GM23338 (cell line): ENCODE data around the gene FXYD2.

ENCODE experiments used
- CREB1 ChIP-seq: fragments of 250-450 bp; sonication (Bioruptor Pico); IDR thresholded peaks from 2 replicates; pipeline ENCODE4 v1.5.0; 2020; ENCODE audit warnings: low read depth, mild to moderate bottlenecking, moderate library complexity
- EZH2 ChIP-seq: fragments of 200-600 bp; sonication (generic); IDR thresholded peaks from one replicate; pipeline ENCODE4 v1.8.0; 2017; ENCODE audit warnings: antibody characterized with exemption, mild to moderate bottlenecking, low read depth; ENCODE audit not compliant: unreplicated experiment
- EZH2phosphoT487 ChIP-seq: fragments of 200-600 bp; sonication (generic); IDR thresholded peaks from one replicate; pipeline ENCODE4 v1.8.1; 2018; ENCODE audit warnings: antibody characterized with exemption; ENCODE audit not compliant: unreplicated experiment
- JUNB ChIP-seq: IDR thresholded peaks from one replicate; pipeline ENCODE4 v1.6.1; 2016; ENCODE audit warnings: antibody characterized with exemption; ENCODE audit not compliant: unreplicated experiment
- POLR2AphosphoS5 ChIP-seq: IDR thresholded peaks from 2 replicates; pipeline ENCODE4 v1.6.1; 2016; ENCODE audit warnings: antibody characterized with exemption, low read depth
- STAT1 ChIP-seq: IDR thresholded peaks from one replicate; pipeline ENCODE4 v1.6.1; 2016; ENCODE audit warnings: antibody characterized with exemption; ENCODE audit not compliant: unreplicated experiment
- TF ChIP-seq, protein P1 (sequence below), 2 experiments: fragments of 200-600 bp in 1 of 2; sonication (generic) in 1 of 2; conservative IDR thresholded peaks; 2 replicates each; pipeline versions ENCODE4 v1.5.1 to v1.6.1; 2016 to 2017; ENCODE audit warnings: antibody characterized with exemption in 2 of 2, low read depth in 2 of 2, mild to moderate bottlenecking in 2 of 2, moderate library complexity in 1 of 2
- TF ChIP-seq, protein P2 (sequence below): IDR thresholded peaks from one replicate; pipeline ENCODE4 v1.6.1; 2018; ENCODE audit warnings: antibody characterized with exemption; ENCODE audit not compliant: unreplicated experiment

DNA sequence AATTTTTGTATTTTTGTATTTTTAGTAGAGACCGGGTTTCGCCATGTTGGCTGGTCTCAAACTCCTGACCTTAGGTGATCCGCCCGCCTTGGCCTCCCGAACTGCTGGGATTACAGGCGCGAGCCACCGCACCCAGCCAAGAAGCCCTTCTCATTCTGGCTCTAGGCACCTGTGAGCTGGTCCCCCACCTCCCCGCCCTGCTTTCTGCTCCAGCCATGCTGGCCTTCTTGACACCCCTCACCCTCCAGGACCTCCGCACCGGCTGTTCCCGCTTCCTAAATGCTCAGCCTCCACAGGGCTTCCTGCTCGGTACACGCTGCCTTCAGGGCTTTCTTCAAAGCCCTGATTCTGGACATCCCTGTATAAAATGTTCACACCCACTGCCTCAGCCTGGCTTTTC, 5.5 kb upstream of the FXYD2 start:
- TF ChIP-seq, protein P1, sequence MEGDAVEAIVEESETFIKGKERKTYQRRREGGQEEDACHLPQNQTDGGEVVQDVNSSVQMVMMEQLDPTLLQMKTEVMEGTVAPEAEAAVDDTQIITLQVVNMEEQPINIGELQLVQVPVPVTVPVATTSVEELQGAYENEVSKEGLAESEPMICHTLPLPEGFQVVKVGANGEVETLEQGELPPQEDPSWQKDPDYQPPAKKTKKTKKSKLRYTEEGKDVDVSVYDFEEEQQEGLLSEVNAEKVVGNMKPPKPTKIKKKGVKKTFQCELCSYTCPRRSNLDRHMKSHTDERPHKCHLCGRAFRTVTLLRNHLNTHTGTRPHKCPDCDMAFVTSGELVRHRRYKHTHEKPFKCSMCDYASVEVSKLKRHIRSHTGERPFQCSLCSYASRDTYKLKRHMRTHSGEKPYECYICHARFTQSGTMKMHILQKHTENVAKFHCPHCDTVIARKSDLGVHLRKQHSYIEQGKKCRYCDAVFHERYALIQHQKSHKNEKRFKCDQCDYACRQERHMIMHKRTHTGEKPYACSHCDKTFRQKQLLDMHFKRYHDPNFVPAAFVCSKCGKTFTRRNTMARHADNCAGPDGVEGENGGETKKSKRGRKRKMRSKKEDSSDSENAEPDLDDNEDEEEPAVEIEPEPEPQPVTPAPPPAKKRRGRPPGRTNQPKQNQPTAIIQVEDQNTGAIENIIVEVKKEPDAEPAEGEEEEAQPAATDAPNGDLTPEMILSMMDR (conservative IDR thresholded peaks at IDR 0.05; ENCODE audit: low read depth in 2 of 2): no peak
- TF ChIP-seq EZH2 (no peak), POLR2AphosphoS5 (no peak), EZH2phosphoT487 (no peak), STAT1 (no peak), JUNB (no peak), CREB1 (CRISPR knock-in tag) (no peak)
- TF ChIP-seq, protein P2, sequence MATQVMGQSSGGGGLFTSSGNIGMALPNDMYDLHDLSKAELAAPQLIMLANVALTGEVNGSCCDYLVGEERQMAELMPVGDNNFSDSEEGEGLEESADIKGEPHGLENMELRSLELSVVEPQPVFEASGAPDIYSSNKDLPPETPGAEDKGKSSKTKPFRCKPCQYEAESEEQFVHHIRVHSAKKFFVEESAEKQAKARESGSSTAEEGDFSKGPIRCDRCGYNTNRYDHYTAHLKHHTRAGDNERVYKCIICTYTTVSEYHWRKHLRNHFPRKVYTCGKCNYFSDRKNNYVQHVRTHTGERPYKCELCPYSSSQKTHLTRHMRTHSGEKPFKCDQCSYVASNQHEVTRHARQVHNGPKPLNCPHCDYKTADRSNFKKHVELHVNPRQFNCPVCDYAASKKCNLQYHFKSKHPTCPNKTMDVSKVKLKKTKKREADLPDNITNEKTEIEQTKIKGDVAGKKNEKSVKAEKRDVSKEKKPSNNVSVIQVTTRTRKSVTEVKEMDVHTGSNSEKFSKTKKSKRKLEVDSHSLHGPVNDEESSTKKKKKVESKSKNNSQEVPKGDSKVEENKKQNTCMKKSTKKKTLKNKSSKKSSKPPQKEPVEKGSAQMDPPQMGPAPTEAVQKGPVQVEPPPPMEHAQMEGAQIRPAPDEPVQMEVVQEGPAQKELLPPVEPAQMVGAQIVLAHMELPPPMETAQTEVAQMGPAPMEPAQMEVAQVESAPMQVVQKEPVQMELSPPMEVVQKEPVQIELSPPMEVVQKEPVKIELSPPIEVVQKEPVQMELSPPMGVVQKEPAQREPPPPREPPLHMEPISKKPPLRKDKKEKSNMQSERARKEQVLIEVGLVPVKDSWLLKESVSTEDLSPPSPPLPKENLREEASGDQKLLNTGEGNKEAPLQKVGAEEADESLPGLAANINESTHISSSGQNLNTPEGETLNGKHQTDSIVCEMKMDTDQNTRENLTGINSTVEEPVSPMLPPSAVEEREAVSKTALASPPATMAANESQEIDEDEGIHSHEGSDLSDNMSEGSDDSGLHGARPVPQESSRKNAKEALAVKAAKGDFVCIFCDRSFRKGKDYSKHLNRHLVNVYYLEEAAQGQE: no peak
